LNCAP (cell line): ENCODE measurements around the gene NAV1.

Experiments
- CTCF ChIP-seq: fragments of 450-650 bp; IDR thresholded peaks from 2 replicates; pipeline ENCODE4 v1.5.1; 2017; ENCODE audit warnings: mild to moderate bottlenecking

The NAV1 gene

GRCh38 chr1:201538612-201539551 is at the start of gene NAV1:
TSS of gene NAV1 (plus strand) at chr1:201539127. CDS start at chr1:201622885, 83,758 bp downstream.
- no peak for TF ChIP-seq CTCF

- TF ChIP-seq CTCF: no peak
Measured at GRCh38 chr1:201489643-201490261, 49.2 kb upstream of the NAV1 start.

- no peak for TF ChIP-seq CTCF
Measured at GRCh38 chr1:201490708-201491131, 48.2 kb upstream of the NAV1 start.

- no peak for TF ChIP-seq CTCF
Measured at GRCh38 chr1:201491896-201492511, 46.9 kb upstream of the NAV1 start.

GRCh38 chr1:201493757-201494617 is 44.9 kb upstream of the NAV1 start:
- no peak for TF ChIP-seq CTCF

GRCh38 chr1:201495551-201496295 is 43.2 kb upstream of the NAV1 start:
- no peak for TF ChIP-seq CTCF
